GM12878 (cell line): ENCODE data around the gene FAM184B. TPM values are rescaled to one million over a fixed set of nuclear protein-coding genes. Genes with fewer than 3 reads are reported as not detected.

Source experiments
- ATAC-seq: fragments of 200-7000 bp; cut with Tn5 transposase; 3 replicates; pipeline ENCODE4 v1.9.1; 2020; ENCODE audit warnings: mild to moderate bottlenecking, moderate library complexity
- Bru-seq: library from RNA; stranded (reverse); fragments of 400-500 nt; gene quantifications from one replicate; lab custom pipeline; 2021; lab: Mats Ljungman, UMichigan
- BruChase-seq, 2 experiments: library from RNA; stranded (reverse); fragments of 400-500 nt; gene quantifications; one replicate each; lab custom pipeline; 2021; lab: Mats Ljungman, UMichigan
- BruUV-seq: library from RNA; stranded (reverse); fragments of 400-500 nt; replicated peaks from 2 replicates; lab custom pipeline; 2021; lab: Mats Ljungman, UMichigan
- CTCF ChIA-PET: fragments of 300-600 bp; sonication (Branson Sonifier 250); formaldehyde crosslinking; extraction: SDS; loops from one replicate; lab custom pipeline; 2021; ENCODE audit warnings: inconsistent platforms; lab: Yijun Ruan, JAX
- POLR2A ChIA-PET: fragments of 350-600 bp; formaldehyde crosslinking; extraction: SDS; loops from one replicate; lab custom pipeline; 2021; ENCODE audit warnings: inconsistent platforms; lab: Charles Lee
- RAD21 ChIA-PET: fragments of 300-600 bp; sonication (Branson Sonifier 250); formaldehyde crosslinking; loops from one replicate; lab custom pipeline; 2023; ENCODE audit warnings: antibody characterized with exemption; ENCODE audit not compliant: unreplicated experiment; lab: Charles Lee
- SMC1A ChIA-PET: fragments of 300-600 bp; sonication (Branson Sonifier 250); formaldehyde crosslinking; loops from one replicate; lab custom pipeline; 2023; ENCODE audit not compliant: unreplicated experiment, uncharacterized antibody; lab: Charles Lee
- DNase-seq: peaks from one replicate; pipeline ENCODE4 v3.0.0-alpha.2; 2011; ENCODE audit warnings: low read depth, low spot score
- FAIRE-seq: peaks from 3 replicates; lab custom pipeline; 2011; peaks lifted over from hg19 to GRCh38; lab: Jason Lieb, UNC
- H2AFZ ChIP-seq: 2 replicates; pipeline ENCODE4 v1.6.0; 2011; ENCODE audit warnings: low read depth, low read length, control low read depth; ENCODE audit not compliant: control insufficient read depth
- H3K27ac ChIP-seq: 2 replicates; pipeline ENCODE4 v1.5.1; 2011; ENCODE audit warnings: control low read depth; ENCODE audit not compliant: control insufficient read depth, insufficient read depth
- H3K27me3 ChIP-seq, 2 experiments: replicated peaks in 1 of 2; 2 replicates each; pipeline versions ENCODE4 v1.6.0 to v1.6.1; 2011; ENCODE audit warnings: low read length in 1 of 2; ENCODE audit not compliant: control insufficient read depth in 2 of 2, insufficient read depth in 2 of 2
- H3K36me3 ChIP-seq, 2 experiments: 2 replicates each; pipeline ENCODE4 v1.5.1; 2011; ENCODE audit warnings: low read length in 1 of 2; ENCODE audit not compliant: control insufficient read depth in 2 of 2, insufficient read depth in 2 of 2
- H3K4me1 ChIP-seq: 2 replicates; pipeline ENCODE4 v1.6.1; 2011; ENCODE audit warnings: mild to moderate bottlenecking, low read length, moderate library complexity, mixed read lengths; ENCODE audit not compliant: control insufficient read depth, insufficient read depth
- H3K4me2 ChIP-seq: 2 replicates; pipeline ENCODE4 v1.6.0; 2011; ENCODE audit warnings: control low read depth; ENCODE audit not compliant: control insufficient read depth, insufficient read depth
- H3K4me3 ChIP-seq: fragments of 200-600 bp; sonication (generic); 2 replicates; pipeline ENCODE4 v1.5.1; 2016
- H3K79me2 ChIP-seq: 2 replicates; pipeline ENCODE4 v1.6.0; 2011; ENCODE audit warnings: low read length; ENCODE audit not compliant: control insufficient read depth, insufficient read depth
- H3K9ac ChIP-seq: 2 replicates; pipeline ENCODE4 v1.8.0; 2011; ENCODE audit warnings: low read length, control low read depth, mixed read lengths; ENCODE audit not compliant: control insufficient read depth, insufficient read depth
- H3K9me3 ChIP-seq: replicated peaks from 3 replicates; pipeline ENCODE4 v1.5.1; 2011; ENCODE audit warnings: mild to moderate bottlenecking, low read length; ENCODE audit not compliant: control insufficient read depth, insufficient read depth
- H4K20me1 ChIP-seq: 2 replicates; pipeline ENCODE4 v1.6.0; 2011; ENCODE audit not compliant: control insufficient read depth, insufficient read depth
- BHLHE40 ChIP-seq, 2 experiments: fragments of 450-650 bp in 1 of 2; IDR thresholded peaks; 2 replicates each; pipeline ENCODE4 v1.6.1; 2011 to 2017; ENCODE audit warnings: low read depth in 2 of 2, borderline replicate concordance in 1 of 2, improper control_type of control experiment in 1 of 2, low read length in 1 of 2, mild to moderate bottlenecking in 1 of 2
- POLR2AphosphoS2 ChIP-seq: IDR thresholded peaks from 2 replicates; pipeline ENCODE4 v1.6.1; 2011; ENCODE audit warnings: low read depth, mild to moderate bottlenecking, low read length, improper control_type of control experiment, moderate library complexity
- ZNF207 ChIP-seq: fragments of 450-650 bp; IDR thresholded peaks from 2 replicates; pipeline ENCODE4 v1.6.1; 2014; ENCODE audit warnings: antibody characterized with exemption, mild to moderate bottlenecking, borderline replicate concordance
- WGBS: methylation state at CpG from one replicate; pipeline ENCODE4 v1.1.6; 2016; ENCODE audit warnings: low lambda C conversion rate; ENCODE audit not compliant: insufficient replicate concordance, insufficient coverage; ENCODE audit errors: missing lambda C conversion rate; 5-methylcytosine and 5-hydroxymethylcytosine counted together
- in situ Hi-C: fragments of 300-500 bp; cut with MboI; formaldehyde crosslinking; loops from 9 replicates; pipeline ENCODE4 v1.14.3; 2018; ENCODE audit warnings: mixed read lengths
- intact Hi-C: fragments of 100-400 bp; cut with micrococcal nuclease; formaldehyde crosslinking; loops from one replicate; pipeline ENCODE4 v1.14.2; 2022; ENCODE audit not compliant: unreplicated experiment
- long read RNA-seq, 2 experiments: library from polyadenylated mRNA; unstranded; transcript quantifications; one replicate each; pipeline ENCODE4 v2.0.0, GENCODE V29; 2019 to 2020
- polyA minus RNA-seq, 3 experiments: library from RNA; depleted of rRNA, polyadenylated mRNA; stranded (reverse); fragments of >200 nt; gene quantifications; 2 replicates each; pipeline ENCODE4 v1.2.3, GENCODE V29; 2011
- polyA plus RNA-seq, 11 experiments: library from polyadenylated mRNA; depleted of rRNA in 4 of 11; unstranded in 6 of 11; stranded (reverse) in 5 of 11; fragments of >200 nt; fragmentation: Nextera tagmentation in 4 of 11; fragmentation: Illumina TruSeq in 1 of 11; extraction: Ambion mirVana in 4 of 11; extraction: Trizol in 1 of 11; gene quantifications; 1 replicate in 1 of 11; 2 replicates in 10 of 11; pipeline versions ENCODE4 v1.2.1 to v1.2.3, GENCODE V29; 2011 to 2016; ENCODE audit warnings: inconsistent platforms in 2 of 11, missing spikeins in 2 of 11, low read depth in 1 of 11
- total RNA-seq, 4 experiments: library from RNA; depleted of rRNA in 3 of 4; stranded (reverse); fragments of >200 nt in 3 of 4; fragmentation: Illumina TruSeq in 1 of 4; extraction: Trizol in 1 of 4; gene quantifications; 2 replicates each; pipeline versions ENCODE4 v1.2.1 to v1.2.3, GENCODE V29; 2013 to 2021

The FAM184B gene
- 0.07 TPM in 1 of 2 replicates, not detected in the other for total RNA-seq (2013; cell fraction: nucleolus; rRNA removed)
- total RNA-seq (2014; rRNA removed) (under 0.01 TPM in 1 of 2 replicates, not detected in the other), total RNA-seq (2014; rRNA removed; fragmentation: Illumina TruSeq; extraction: Trizol) (not detected in 2 replicates), total RNA-seq (2021) (not detected in 2 replicates), polyA plus RNA-seq (2011; rRNA removed) (not detected in 2 replicates), polyA plus RNA-seq (2014; fragmentation: Illumina TruSeq; extraction: Trizol) (not detected in 2 replicates), polyA plus RNA-seq (2014; fragmentation: Nextera tagmentation; extraction: Ambion mirVana) (not detected), polyA plus RNA-seq (2014; rRNA removed) (not detected in 2 replicates), polyA plus RNA-seq (2016; fragmentation: Nextera tagmentation; extraction: Ambion mirVana) (not detected), polyA minus RNA-seq (2011; rRNA and poly(A)+ RNA removed) (not detected in 2 replicates), Bru-seq, nascent RNA (percentile 8 among the genes with signal in this experiment), BruChase-seq, experiment 1, labeled RNA remaining after a 6-hour chase (percentile 15 among the genes with signal in this experiment), BruChase-seq, experiment 2, labeled RNA remaining after a 2-hour chase (percentile 21 among the genes with signal in this experiment)
- polyA plus RNA-seq (2011; ENCODE audit: low read depth) = not detected
- polyA plus RNA-seq (2011; cell fraction: cytosol; rRNA removed) = not detected in 2 replicates
- polyA plus RNA-seq (2011; cell fraction: nucleus; rRNA removed) = not detected in 2 replicates
- 0.04 TPM in 2 replicates for polyA plus RNA-seq (2012)
- polyA minus RNA-seq (2011; cell fraction: cytosol; rRNA and poly(A)+ RNA removed) = not detected in 2 replicates
- polyA minus RNA-seq (2011; cell fraction: nucleus; rRNA and poly(A)+ RNA removed) = not detected in 2 replicates
- long read RNA-seq, experiment 1 = 0 reads
- long read RNA-seq, experiment 2, partial matches to known transcripts = 0 of 2 reads
- long read RNA-seq, experiment 2, other reads (novel, unspliced or antisense) = 2 of 2 reads

GRCh38 chr4:17781300-17782287, at the start of gene FAM184B:
Gene FAM184B (minus strand): TSS chr4:17781621. CDS start chr4:17781299, 322 bp downstream.
- in situ Hi-C loops = no loop called here
- no peaks in the 10 kb centered on the region for H3K79me2 ChIP-seq
- FAIRE-seq (no peak), ATAC-seq (no peak), DNase-seq (no peak)
- no peak within 1 kb of the TSS; the same call in 1 of the 2 replicates for H3K4me3 ChIP-seq
- H2AFZ ChIP-seq = no peak within 1 kb of the TSS; the same call in 1 of the 2 replicates
- CTCF ChIA-PET = no interaction called here
- 35% methylated on average over 61 of the region's 82 CpGs for WGBS
- SMC1A ChIA-PET = interaction anchor here (0.5 to 0.6 kb wide), 2 partner anchors 230 to 592 kb away, joined by 3 read pairs; no protein-coding TSS in a partner anchor
- RAD21 ChIA-PET = interaction anchor here (1.0 kb wide), 1 partner anchor 233 kb away, joined by 4 read pairs; no protein-coding TSS in a partner anchor
- H3K9me3 ChIP-seq = no peaks in the 10 kb centered on the region
- H3K4me1 ChIP-seq = no peaks in the 10 kb centered on the region
- H3K27ac ChIP-seq = no peak within 1 kb of the TSS
- H3K36me3 ChIP-seq = no peaks in the 10 kb centered on the region
- POLR2A ChIA-PET = no interaction called here
- H3K9ac ChIP-seq = no peak within 1 kb of the TSS
- no peak for TF ChIP-seq POLR2AphosphoS2
- no peak for TF ChIP-seq ZNF207
- TF ChIP-seq BHLHE40 (IDR thresholded peaks at IDR 0.05; ENCODE audit: borderline replicate concordance in 1 of 2, low read depth in 2 of 2, low read length in 1 of 2) = peak in 1 of 2 experiments; percentile 31; a peak in 2 of 4 replicates
- peaks cover 0 to 3% of the 10 kb centered on the region in 2 experiments; a peak in 3 of 4 replicates for H3K27me3 ChIP-seq
- BruUV-seq = no TSS peak
- peak within 1 kb of the TSS; percentile 62 for H3K4me2 ChIP-seq
- intact Hi-C loops = no loop called here
- no peaks in the 10 kb centered on the region for H4K20me1 ChIP-seq
